22Rv1 (cell line): ENCODE results near the gene MTMR2.
A peak's percentile ranks its signal among the peaks of the same experiment; 100 is the strongest.

ENCODE experiments used
- H3K27ac ChIP-seq: fragments of 450-650 bp; 2 replicates; pipeline ENCODE4 v1.5.1; 2017
- CTCF ChIP-seq: fragments of 450-650 bp; IDR thresholded peaks from 2 replicates; pipeline ENCODE4 v1.5.1; 2017; ENCODE audit warnings: mild to moderate bottlenecking
- ZFX ChIP-seq: fragments of 450-650 bp; IDR thresholded peaks from 2 replicates; pipeline ENCODE4 v1.6.1; 2017; ENCODE audit warnings: antibody characterized with exemption, borderline replicate concordance

The MTMR2 gene

GRCh38 chr11:95853862-95854261 is 70.0 kb downstream of the MTMR2 start:
- TF ChIP-seq ZFX (no peak), CTCF (no peak)

GRCh38 chr11:95853138-95853537 is 70.8 kb downstream of the MTMR2 start:
- no peak for TF ChIP-seq CTCF
- no peak for TF ChIP-seq ZFX
- no peak overlapping the region for H3K27ac ChIP-seq

More at GRCh38 chr11:95853862-95854261, 70.0 kb downstream of the MTMR2 start:
- H3K27ac ChIP-seq, result no peak overlapping the region

DNA sequence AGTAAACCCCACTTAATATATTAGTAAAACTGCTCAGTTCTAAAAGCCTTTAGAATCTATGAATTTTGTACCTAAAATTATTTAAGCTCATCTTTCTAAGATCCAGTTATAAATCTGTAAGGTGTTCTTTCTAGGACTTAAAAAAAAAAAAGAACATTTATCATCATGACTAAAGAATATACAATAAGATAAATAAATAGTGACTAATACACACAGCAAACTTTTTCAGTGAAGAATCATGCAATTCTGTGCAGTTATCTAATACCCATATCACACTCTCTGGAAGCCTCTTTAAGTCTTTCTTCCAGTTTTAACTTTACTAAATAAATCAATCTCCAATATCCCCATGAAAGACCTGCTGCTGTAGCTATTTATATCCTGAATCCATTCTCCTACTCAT is 73.8 kb downstream of the MTMR2 start:
- TF ChIP-seq ZFX, result no peak
- TF ChIP-seq CTCF, result no peak
- no peak overlapping the region for H3K27ac ChIP-seq

GRCh38 chr11:95849087-95849825 is 74.7 kb downstream of the MTMR2 start:
- no peak overlapping the region for H3K27ac ChIP-seq
- TF ChIP-seq ZFX (no peak), CTCF (peak; percentile 65)

GRCh38 chr11:95845167-95845566 is 78.7 kb downstream of the MTMR2 start:
- no peak for TF ChIP-seq ZFX
- TF ChIP-seq CTCF, result no peak
- H3K27ac ChIP-seq, result no peak overlapping the region

DNA sequence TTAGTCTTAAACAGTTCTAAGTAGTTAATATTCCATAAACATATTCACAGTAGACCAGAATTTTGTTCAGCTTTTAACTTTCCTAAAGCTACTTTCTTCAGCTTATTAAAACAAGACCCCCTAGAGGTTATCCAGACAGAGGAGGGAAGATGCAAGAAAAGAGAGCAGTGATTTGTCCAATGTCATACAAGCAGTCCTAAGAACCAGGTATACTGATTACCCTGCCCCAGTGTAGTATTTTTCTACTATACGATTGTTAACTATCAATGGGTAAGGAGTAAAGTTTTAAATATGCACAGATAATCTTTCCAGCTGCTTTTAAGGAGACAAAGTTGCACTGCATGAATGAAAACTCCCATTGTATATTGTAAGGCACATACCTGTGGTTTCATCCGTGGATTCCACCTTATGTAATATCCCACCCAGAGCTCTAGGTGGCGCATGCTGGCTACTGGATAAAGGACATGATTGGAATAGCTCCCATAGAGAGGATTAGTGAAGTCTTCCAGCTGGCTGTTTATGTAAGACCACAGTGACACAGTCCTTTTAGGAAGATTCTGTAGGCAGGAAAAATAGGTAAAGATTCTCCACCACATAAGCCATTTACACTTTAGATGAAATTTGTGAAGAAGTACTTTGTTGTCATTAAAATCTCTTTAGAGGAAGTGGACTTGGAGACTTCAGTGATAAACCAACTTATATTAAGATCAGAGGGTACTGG is 88.0 kb downstream of the MTMR2 start:
- TF ChIP-seq CTCF, result peak; percentile 92
- TF ChIP-seq ZFX, result no peak

DNA sequence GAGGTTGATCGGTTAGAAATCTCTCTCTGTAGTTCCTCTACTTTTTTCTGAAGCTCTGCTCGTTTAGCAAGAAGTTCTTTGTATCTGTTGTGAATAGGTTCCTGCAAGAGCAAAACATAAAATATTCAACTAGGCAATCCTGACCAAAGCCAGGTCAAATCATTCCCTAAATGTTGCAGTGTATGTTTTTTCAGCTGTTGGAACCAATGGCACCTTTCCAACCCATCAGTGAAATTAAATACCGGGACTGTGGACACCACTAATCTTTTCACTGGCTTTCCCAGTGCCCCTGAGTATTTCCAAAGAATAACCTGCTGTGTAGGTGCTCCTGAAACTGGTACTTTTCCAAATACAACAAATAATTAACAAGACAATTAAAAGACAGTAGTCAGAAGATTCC is 88.6 kb downstream of the MTMR2 start:
- no peak overlapping the region for H3K27ac ChIP-seq

More for the DNA sequence above, 88.0 kb downstream of the MTMR2 start:
- no peak overlapping the region for H3K27ac ChIP-seq

More for the DNA sequence above, 88.6 kb downstream of the MTMR2 start:
- TF ChIP-seq ZFX (no peak), CTCF (no peak)
